HG03432 (cell line): ENCODE data around the gene APOL5.
"Not testable (repeated sequence)": the region's sequence is repeated elsewhere in the genome, so short reads cannot be mapped to it uniquely, and the experiment has no call there.

Experiments used
- ATAC-seq: cut with Tn5 transposase; IDR thresholded peaks from one replicate; pipeline ENCODE4 v1.9.1; 2021; ENCODE audit warnings: mild to moderate bottlenecking, moderate library complexity; ENCODE audit not compliant: unreplicated experiment

Gene APOL5

GRCh38 chr22:35708917-35709316 is 8.8 kb upstream of the APOL5 start:
- no peak for ATAC-seq

- no peak for ATAC-seq
Observed at GRCh38 chr22:35711336-35711735, 6.3 kb upstream of the APOL5 start.

- no peak for ATAC-seq
Observed at GRCh38 chr22:35712672-35713071, 5.0 kb upstream of the APOL5 start.

GRCh38 chr22:35719212-35719875 is 1.7 kb downstream of the APOL5 start:
- ATAC-seq: no peak

- ATAC-seq: no peak
Observed at GRCh38 chr22:35721960-35722359, 4.3 kb downstream of the APOL5 start.

- ATAC-seq: no peak
Observed at GRCh38 chr22:35725521-35725920, 7.8 kb downstream of the APOL5 start.

GRCh38 chr22:35726398-35726797 is 8.7 kb downstream of the APOL5 start:
- ATAC-seq: no peak

GRCh38 chr22:35726933-35727332 is 9.3 kb downstream of the APOL5 start:
- no peak for ATAC-seq

GRCh38 chr22:35727436-35727835 is 9.8 kb downstream of the APOL5 start:
- no peak for ATAC-seq

GRCh38 chr22:35728639-35729308 is 11.1 kb downstream of the APOL5 start:
- ATAC-seq: no peak

- no peak for ATAC-seq
Observed at GRCh38 chr22:35729309-35729698, 11.6 kb downstream of the APOL5 start.

- no peak for ATAC-seq
Observed at GRCh38 chr22:35731321-35731720, 13.6 kb downstream of the APOL5 start.

GRCh38 chr22:35732116-35732515 is 14.4 kb downstream of the APOL5 start:
- no peak for ATAC-seq

- no peak for ATAC-seq
Observed at GRCh38 chr22:35733036-35733435, 15.4 kb downstream of the APOL5 start.

- ATAC-seq: no peak
Observed at GRCh38 chr22:35733791-35734516, 16.3 kb downstream of the APOL5 start.

- no peak for ATAC-seq
Observed at GRCh38 chr22:35734517-35734827, 16.8 kb downstream of the APOL5 start.

GRCh38 chr22:35735542-35735941 is 17.9 kb downstream of the APOL5 start:
- no peak for ATAC-seq

- ATAC-seq: no peak
Observed at GRCh38 chr22:35736166-35736565, 18.5 kb downstream of the APOL5 start.

- no peak for ATAC-seq
Observed at GRCh38 chr22:35736701-35737100, 19.0 kb downstream of the APOL5 start.

GRCh38 chr22:35737886-35738285 is 20.2 kb downstream of the APOL5 start:
- not testable (repeated sequence) for ATAC-seq

GRCh38 chr22:35739076-35739930 is 21.6 kb downstream of the APOL5 start:
- no peak for ATAC-seq
